GM10248 (cell line): Measurements from ENCODE around the gene FMN1.

ENCODE experiments used
- CTCF ChIA-PET: fragments of 300-600 bp; sonication (Branson Sonifier 250); formaldehyde crosslinking; extraction: SDS; loops from one replicate; lab custom pipeline; 2021; ENCODE audit warnings: antibody characterized with exemption; lab: Yijun Ruan, JAX
- POLR2A ChIA-PET: fragments of 350-650 bp; sonication (Branson Sonifier 250); formaldehyde crosslinking; extraction: SDS; loops from one replicate; lab custom pipeline; 2020; ENCODE audit warnings: antibody characterized with exemption; lab: Yijun Ruan, JAX
- DNase-seq: peaks from one replicate; pipeline ENCODE4 v3.0.0; 2012; ENCODE audit errors: extremely low spot score
- CTCF ChIP-seq: IDR thresholded peaks from 2 replicates; pipeline ENCODE4 v1.5.1; 2012; ENCODE audit warnings: mild to moderate bottlenecking, low read depth; ENCODE audit errors: extremely low read depth, missing control alignments, control extremely low read depth

Gene FMN1

GRCh38 chr15:32775103-32775502, 419.4 kb downstream of the FMN1 start:
- DNase-seq: no peak
- TF ChIP-seq CTCF: no peak
- CTCF ChIA-PET: interaction anchor here (1.1 to 2.1 kb wide), 3 partner anchors 20 to 69 kb away, joined by 3 to 6 read pairs (median 4); no protein-coding TSS in a partner anchor
- POLR2A ChIA-PET: no interaction called here

GRCh38 chr15:32774022-32774421, 420.5 kb downstream of the FMN1 start:
- ChIA-PET POLR2A (no interaction called here), CTCF (interaction anchor here (1.0 to 1.4 kb wide), 2 partner anchors 10 kb away, joined by 3 read pairs; no protein-coding TSS in a partner anchor)
- DNase-seq: no peak
- TF ChIP-seq CTCF: no peak

GRCh38 chr15:32767236-32767635, 427.3 kb downstream of the FMN1 start:
- no peak for DNase-seq
- POLR2A ChIA-PET: no interaction called here
- TF ChIP-seq CTCF: no peak
- CTCF ChIA-PET: interaction anchor here (1.3 kb wide), 1 partner anchor 9 kb away, joined by 5 read pairs; no protein-coding TSS in a partner anchor

GRCh38 chr15:32766101-32766500, 428.4 kb downstream of the FMN1 start:
- DNase-seq: no peak
- ChIA-PET POLR2A (no interaction called here), CTCF (interaction anchor here (1.3 kb wide), 1 partner anchor 10 kb away, joined by 5 read pairs; no protein-coding TSS in a partner anchor)
- TF ChIP-seq CTCF: no peak

- ChIA-PET POLR2A (no interaction called here), CTCF (no interaction called here)
- DNase-seq: no peak
- TF ChIP-seq CTCF: no peak
Measured at GRCh38 chr15:32765236-32765635, 429.3 kb downstream of the FMN1 start.

- ChIA-PET CTCF (interaction anchor here (1.0 to 1.1 kb wide), 2 partner anchors 11 to 101 kb away, joined by 3 read pairs; no protein-coding TSS in a partner anchor), POLR2A (no interaction called here)
- TF ChIP-seq CTCF: no peak
- no peak for DNase-seq
Measured at GRCh38 chr15:32763295-32763694, 431.2 kb downstream of the FMN1 start.
